Adrenal gland (tissue), 12 donors: ENCODE measurements around the gene EPB41L2. TPM values are rescaled to one million over a fixed set of nuclear protein-coding genes. Genes with fewer than 3 reads are reported as not detected.

ENCODE experiments used
- DNase-seq, 7 donors: peaks; one replicate each; pipeline ENCODE4 v3.0.0-alpha.2; 2019 to 2020
- H3K27ac ChIP-seq, 5 donors: fragments of 200-600 bp; sonication (generic) in 4 of 5; 1 replicate in 3 of 5; 2 replicates in 2 of 5; pipeline versions ENCODE4 v1.5.1 to v1.8.0; 2016 to 2020; ENCODE audit warnings: mild to moderate bottlenecking in 1 of 5
- H3K27me3 ChIP-seq: fragments of 200-600 bp; 2 replicates; pipeline ENCODE4 v1.8.0; 2021
- H3K36me3 ChIP-seq, 2 donors: fragments of 200-600 bp; replicated peaks in 1 of 2; 1 replicate in 1 of 2; 2 replicates in 1 of 2; pipeline versions ENCODE4 v1.5.1 to v1.8.0; 2018 to 2022
- H3K4me1 ChIP-seq, 2 donors: fragments of 200-600 bp; replicated peaks in 1 of 2; 1 replicate in 1 of 2; 2 replicates in 1 of 2; pipeline versions ENCODE4 v1.5.1 to v1.8.0; 2018 to 2021
- H3K4me3 ChIP-seq, 4 donors: fragments of 200-600 bp; sonication (generic) in 3 of 4; one replicate each; pipeline ENCODE4 v1.5.1; 2016 to 2018
- H3K9me3 ChIP-seq, 3 donors: fragments of 200-600 bp; sonication (generic) in 1 of 3; replicated peaks in 1 of 3; 1 replicate in 2 of 3; 2 replicates in 1 of 3; pipeline versions ENCODE4 v1.5.1 to v1.8.0; 2016 to 2021
- CTCF ChIP-seq, 6 experiments: fragments of 450-650 bp in 4 of 6; fragments of 200-600 bp in 2 of 6; sonication (generic) in 1 of 6; IDR thresholded peaks; 1 replicate in 5 of 6; 2 replicates in 1 of 6; pipeline versions ENCODE4 v1.5.1 to v1.8.0; 2016 to 2021; ENCODE audit warnings: antibody characterized with exemption in 6 of 6, mild to moderate bottlenecking in 2 of 6, moderate library complexity in 1 of 6
- POLR2A ChIP-seq, 2 donors: fragments of 450-650 bp; IDR thresholded peaks; one replicate each; pipeline ENCODE4 v1.6.1; 2017; ENCODE audit warnings: antibody characterized with exemption in 2 of 2, mild to moderate bottlenecking in 2 of 2, moderate library complexity in 1 of 2
- WGBS, 4 donors: extraction: QIAGEN DNeasy Blood & Tissue Kit in 2 of 4; methylation state at CpG; one replicate each; pipeline versions ENCODE4 v1.1.5 to v1.1.7; 2013 to 2017; 5-methylcytosine and 5-hydroxymethylcytosine counted together
- intact Hi-C, 2 donors: fragments of 100-400 bp; cut with DNase I; formaldehyde crosslinking; loops; one replicate each; pipeline versions ENCODE4 v1.14.1 to v1.15.0; 2022 to 2023
- polyA plus RNA-seq, 3 donors: library from polyadenylated mRNA; stranded (reverse); fragments of 200-250 nt in 2 of 3; fragments of 350-450 nt in 1 of 3; fragmentation: Illumina TruSeq in 1 of 3; extraction: RNeasy Lipid Tissue Mini Kit (QIAGEN cat#74804) in 1 of 3; gene quantifications; one replicate each; pipeline ENCODE4 v1.2.3, GENCODE V29; 2013 to 2014
- total RNA-seq, 9 donors: library from RNA; depleted of rRNA in 4 of 9; stranded (reverse); fragments of >200 nt in 4 of 9; fragments of 120-200 nt in 1 of 9; fragmentation: NEBNext Ultra II Directional in 1 of 9; extraction: Animal tissue kit (Norgen Biotek cat#: 25700) in 1 of 9; gene quantifications; one replicate each; pipeline versions ENCODE4 v1.1.0 to v1.2.4, GENCODE V29; 2013 to 2023
- donor health status: healthy with polysubstance abuse.
- donor health status: Bipolar disorder and iron deficiency.
- donor health status: DM: yes; HTN: yes; CAD: no.
- donor health status: DM: no; HTN: no; CAD: no.
- donor health status: DM: no; HTN: no; CAD: no.
- donor health status: DM: yes; HTN: yes; CAD: no.

The EPB41L2 gene
- total and polyA plus RNA-seq, 12 donors, result 30.6 to 101 (median 82.4) TPM

GRCh38 chr6:131082335-131082734 is 19.3 kb upstream of the EPB41L2 start:
- Histone ChIP-seq H3K9me3 (no peaks in the 10 kb centered on the region), H3K27ac (no peak overlapping the region), H3K4me1 (no peaks in the 10 kb centered on the region), H3K36me3 (no peaks in the 10 kb centered on the region), H3K27me3 (no peaks in the 10 kb centered on the region), H3K4me3 (no peak overlapping the region)
- TF ChIP-seq POLR2A (IDR thresholded peaks at IDR 0.05) (no peak), CTCF (IDR thresholded peaks at IDR 0.05) (no peak)
- no peak for DNase-seq
- WGBS, 4 donors, result 69 to 80% (median 75%) methylated on average over 1 of the region's 1 CpG
- intact Hi-C loops, result no loop called here

GRCh38 chr6:131080084-131080483 is 17.0 kb upstream of the EPB41L2 start:
- intact Hi-C loops, result no loop called here
- TF ChIP-seq CTCF (IDR thresholded peaks at IDR 0.05), result no peak
- TF ChIP-seq POLR2A (IDR thresholded peaks at IDR 0.05), result no peak
- WGBS, 4 donors, result 94 to 99% (median 96%) methylated on average over 6 of the region's 6 CpGs

GRCh38 chr6:131073577-131073976 is 10.5 kb upstream of the EPB41L2 start:
- 93 to 98% (median 94%) methylated on average over 2 of the region's 2 CpGs for WGBS, 4 donors

More at GRCh38 chr6:131080084-131080483, 17.0 kb upstream of the EPB41L2 start:
- Histone ChIP-seq H3K4me3 (no peak overlapping the region), H3K36me3 (no peaks in the 10 kb centered on the region), H3K4me1 (no peaks in the 10 kb centered on the region), H3K27ac (no peak overlapping the region), H3K27me3 (no peaks in the 10 kb centered on the region), H3K9me3 (no peaks in the 10 kb centered on the region)
- DNase-seq, result no peak

GRCh38 chr6:131070061-131070460 is 7.0 kb upstream of the EPB41L2 start:
- H3K4me1 ChIP-seq, result no peaks in the 10 kb centered on the region
- H3K4me3 ChIP-seq, result no peak overlapping the region
- no peak for TF ChIP-seq POLR2A (IDR thresholded peaks at IDR 0.05)
- no peak overlapping the region for H3K27ac ChIP-seq
- no peaks in the 10 kb centered on the region for H3K36me3 ChIP-seq
- no peaks in the 10 kb centered on the region for H3K9me3 ChIP-seq
- DNase-seq, result no peak
- H3K27me3 ChIP-seq, result no peaks in the 10 kb centered on the region
- 86 to 98% (median 95%) methylated on average over 3 of the region's 3 CpGs for WGBS, 4 donors
- intact Hi-C loops, result no loop called here

More at GRCh38 chr6:131073577-131073976, 10.5 kb upstream of the EPB41L2 start:
- no peak for DNase-seq
- no peaks in the 10 kb centered on the region for H3K9me3 ChIP-seq
- no peaks in the 10 kb centered on the region for H3K27me3 ChIP-seq
- no peaks in the 10 kb centered on the region for H3K36me3 ChIP-seq
- no peak overlapping the region for H3K4me3 ChIP-seq
- H3K27ac ChIP-seq, result no peak overlapping the region
- no peak for TF ChIP-seq POLR2A (IDR thresholded peaks at IDR 0.05)
- no peak for TF ChIP-seq CTCF (IDR thresholded peaks at IDR 0.05)
- no peaks in the 10 kb centered on the region for H3K4me1 ChIP-seq
- intact Hi-C loops, result no loop called here

- TF ChIP-seq POLR2A (IDR thresholded peaks at IDR 0.05) (no peak), CTCF (IDR thresholded peaks at IDR 0.05) (no peak)
- 74 to 91% (median 85%) methylated on average over 7 of the region's 7 CpGs for WGBS, 4 donors
- Histone ChIP-seq H3K4me1 (peaks cover 4 to 6% of the 10 kb centered on the region in 2 donors), H3K27me3 (no peaks in the 10 kb centered on the region), H3K4me3 (no peak overlapping the region), H3K27ac (no peak overlapping the region), H3K36me3 (no peaks in the 10 kb centered on the region), H3K9me3 (no peaks in the 10 kb centered on the region)
- intact Hi-C loops, result no loop called here
- DNase-seq, result no peak
Measured at GRCh38 chr6:131068165-131068564, 5.1 kb upstream of the EPB41L2 start.
